Activated naive CD4-positive, alpha-beta T cell (primary cell): Measurements from ENCODE around the gene OR51G2.
"Not testable (repeated sequence)": the region's sequence is repeated elsewhere in the genome, so short reads cannot be mapped to it uniquely, and the experiment has no call there.

Experiments
- DNase-seq, 4 experiments: peaks; one replicate each; lab custom pipeline; 2025; lab: John Stamatoyannopoulos, UW

The OR51G2 gene, protein sequence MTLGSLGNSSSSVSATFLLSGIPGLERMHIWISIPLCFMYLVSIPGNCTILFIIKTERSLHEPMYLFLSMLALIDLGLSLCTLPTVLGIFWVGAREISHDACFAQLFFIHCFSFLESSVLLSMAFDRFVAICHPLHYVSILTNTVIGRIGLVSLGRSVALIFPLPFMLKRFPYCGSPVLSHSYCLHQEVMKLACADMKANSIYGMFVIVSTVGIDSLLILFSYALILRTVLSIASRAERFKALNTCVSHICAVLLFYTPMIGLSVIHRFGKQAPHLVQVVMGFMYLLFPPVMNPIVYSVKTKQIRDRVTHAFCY

DNA sequence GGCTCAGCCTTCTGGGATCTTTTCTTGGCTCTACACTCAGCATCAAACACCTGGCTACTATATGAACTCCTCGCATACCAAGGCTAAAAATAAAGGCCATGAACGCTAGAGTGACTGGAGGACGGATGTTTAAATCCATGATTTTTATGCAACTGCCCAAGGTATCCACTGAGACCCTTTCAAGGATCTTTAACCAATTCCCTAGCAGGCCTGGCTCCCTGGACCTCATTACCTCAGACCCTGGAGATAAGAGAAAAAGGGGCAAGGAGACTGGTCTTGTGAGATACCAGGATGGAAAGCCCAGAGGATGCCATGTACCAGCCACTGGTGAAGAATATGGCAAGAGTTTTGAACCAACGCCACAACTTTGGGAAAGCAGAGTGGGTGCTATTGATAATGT, at the start of gene OR51G2:
TSS of gene OR51G2 (minus strand) at position 101 of the 400 bp plus-strand sequence. CDS start 3,687 bp downstream, outside the sequence.
- no peak for DNase-seq

DNA sequence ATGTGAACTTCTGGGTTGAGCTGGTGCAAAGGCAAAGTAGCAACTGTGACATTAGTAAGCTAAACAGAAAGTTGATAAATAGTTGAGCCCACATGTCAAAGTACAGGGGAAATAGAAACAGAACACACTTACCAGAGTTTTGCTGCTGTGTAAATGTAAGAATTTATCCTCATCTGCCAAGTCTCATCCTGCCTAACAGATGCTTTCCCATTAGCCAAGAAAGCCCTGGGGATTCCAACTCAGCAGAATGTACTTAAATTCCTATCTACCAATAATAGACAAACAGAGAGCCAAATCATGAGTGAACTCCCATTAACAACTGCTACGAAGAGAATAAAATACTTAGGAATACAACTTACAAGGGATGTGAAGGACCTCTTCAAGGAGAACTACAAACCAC, 43.7 kb upstream of the OR51G2 start:
- DNase-seq, result no peak

DNA sequence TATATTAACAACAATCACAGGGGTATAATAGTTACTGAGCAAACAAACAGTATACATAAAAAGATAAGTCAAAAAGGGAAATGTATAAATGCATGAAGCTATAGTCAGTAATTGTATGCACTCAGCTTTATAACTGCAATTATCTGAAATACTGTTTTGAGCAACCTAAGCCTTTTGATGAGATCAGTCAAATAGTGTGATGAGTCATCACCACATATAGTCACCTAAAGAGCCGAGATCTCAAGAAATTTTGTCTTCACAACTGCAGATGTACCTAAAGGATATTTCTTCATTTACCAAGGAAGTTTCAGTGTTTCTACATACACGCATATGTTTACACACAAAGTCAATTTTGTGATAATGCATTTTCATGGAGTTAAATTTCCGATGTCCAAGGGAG, 41.7 kb upstream of the OR51G2 start:
- no peak for DNase-seq

DNA sequence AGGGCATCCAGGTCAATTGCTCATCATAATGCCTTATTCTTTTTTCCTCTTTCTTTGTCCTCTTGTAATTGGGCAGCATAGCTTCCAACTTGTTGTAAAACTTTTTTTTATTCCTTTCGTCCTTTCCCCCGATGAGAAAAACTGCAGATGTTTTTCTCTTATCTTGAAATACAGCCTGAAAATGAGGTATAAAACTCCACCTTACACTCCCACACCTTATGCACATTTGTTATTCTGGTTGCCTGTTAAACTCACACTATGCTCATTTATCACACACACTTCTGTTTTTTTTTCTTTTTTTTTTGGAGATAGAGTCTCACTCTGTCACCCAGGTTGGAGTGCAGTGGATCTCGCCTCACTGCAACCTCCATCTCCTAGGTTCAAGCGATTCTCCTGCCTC, 38.2 kb upstream of the OR51G2 start:
- DNase-seq, result no peak

DNA sequence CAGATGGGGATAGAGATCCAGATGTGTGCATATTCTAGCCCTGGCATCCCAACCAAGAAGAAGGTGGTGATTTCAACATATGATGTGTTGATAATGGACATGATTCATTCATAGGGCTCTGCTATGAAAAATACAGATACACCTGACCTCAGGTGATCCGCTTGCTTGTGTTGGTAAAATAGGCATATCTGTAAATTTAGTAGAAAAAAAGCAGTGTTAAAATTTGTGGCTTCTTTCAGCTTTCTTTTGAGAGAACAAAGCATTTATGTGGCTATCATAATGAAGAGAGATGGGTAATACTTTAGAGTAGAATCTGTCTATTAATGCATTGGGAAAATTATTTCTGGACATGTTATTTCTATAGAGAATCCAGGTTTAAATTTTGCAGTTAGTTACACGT, 36.5 kb upstream of the OR51G2 start, which contains the start of gene OR51A2:
TSS of gene OR51A2 (minus strand) at position 101 of the 400 bp plus-strand sequence. CDS start at position 101, 0 bp downstream.
- not testable (repeated sequence) for DNase-seq

DNA sequence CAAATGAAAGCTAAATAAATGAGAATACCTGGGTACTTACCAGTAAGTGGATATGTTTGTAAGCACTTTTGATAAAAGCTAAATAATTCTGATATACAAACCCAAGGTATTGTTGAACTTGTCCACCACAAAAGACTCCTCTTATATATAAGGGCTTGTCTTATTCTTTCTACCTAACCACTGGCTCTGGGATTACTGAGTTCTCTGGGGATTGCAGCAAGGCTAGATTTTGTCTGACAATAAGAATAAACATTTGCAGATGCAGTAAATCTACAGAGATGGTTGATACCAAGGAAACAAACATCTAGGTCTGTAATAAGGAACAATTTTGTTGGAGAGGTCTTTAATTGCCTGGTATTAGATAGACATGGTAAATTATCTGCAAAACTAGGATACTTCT, 28.4 kb upstream of the OR51G2 start, which contains the start of gene OR51A4:
TSS of gene OR51A4 (minus strand) at position 101 of the 400 bp plus-strand sequence. CDS start 505 bp downstream, outside the sequence.
- no peak for DNase-seq

DNA sequence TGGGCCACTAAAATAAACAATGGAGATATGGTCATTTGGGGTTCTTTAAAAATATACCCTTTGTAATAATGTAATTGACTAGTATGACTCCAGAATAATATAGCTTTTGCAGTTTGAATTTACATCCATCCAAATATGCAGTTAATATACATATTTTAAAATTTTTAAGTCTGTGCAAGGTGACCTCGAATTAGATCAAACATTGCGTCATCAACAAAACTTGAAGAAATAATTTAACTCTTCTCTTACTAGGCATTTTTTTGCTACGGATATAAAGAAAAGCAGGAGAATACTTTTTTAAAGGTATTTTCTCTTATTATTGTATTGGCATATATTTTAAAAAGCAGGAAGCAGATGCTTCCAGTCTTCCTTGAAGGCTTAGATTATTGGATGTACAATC, 17.6 kb upstream of the OR51G2 start:
- no peak for DNase-seq

DNA sequence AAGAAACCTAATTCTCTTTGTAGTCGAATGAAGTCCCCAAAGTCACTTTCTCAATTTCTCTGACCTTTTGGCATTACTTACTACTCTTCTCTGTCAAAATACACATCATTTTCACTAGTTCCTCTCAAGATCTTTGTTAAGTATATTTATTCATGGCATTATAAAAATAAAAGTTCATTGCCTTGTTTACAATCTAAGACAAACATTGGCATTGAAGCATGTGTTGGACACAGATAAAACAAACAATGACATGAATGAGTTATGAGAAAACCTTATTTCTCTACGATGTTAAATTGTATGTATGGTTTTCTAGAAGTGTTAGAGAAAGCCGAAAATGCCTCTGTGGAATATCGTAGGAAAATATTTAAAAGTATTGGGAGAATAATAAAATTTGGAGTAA, 13.6 kb upstream of the OR51G2 start:
- no peak for DNase-seq

DNA sequence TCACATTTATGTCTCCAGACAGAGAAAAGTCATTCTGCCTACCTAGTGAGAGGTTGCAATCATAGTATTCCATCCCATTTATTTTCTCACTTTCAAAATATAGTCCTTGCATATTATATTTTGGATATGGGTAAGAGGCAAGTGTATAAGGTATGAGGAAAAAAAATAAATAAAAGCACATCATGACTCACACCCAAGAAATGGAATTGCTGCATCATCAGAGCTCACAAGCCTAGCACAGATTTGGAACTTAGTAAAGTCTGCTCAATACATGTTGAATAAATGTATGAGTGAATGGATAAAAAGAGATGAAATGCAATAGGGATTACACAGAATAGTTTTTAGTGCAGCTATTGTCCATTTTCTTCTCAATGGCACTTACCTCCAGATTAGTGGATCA, 7.5 kb upstream of the OR51G2 start:
- DNase-seq, result no peak

DNA sequence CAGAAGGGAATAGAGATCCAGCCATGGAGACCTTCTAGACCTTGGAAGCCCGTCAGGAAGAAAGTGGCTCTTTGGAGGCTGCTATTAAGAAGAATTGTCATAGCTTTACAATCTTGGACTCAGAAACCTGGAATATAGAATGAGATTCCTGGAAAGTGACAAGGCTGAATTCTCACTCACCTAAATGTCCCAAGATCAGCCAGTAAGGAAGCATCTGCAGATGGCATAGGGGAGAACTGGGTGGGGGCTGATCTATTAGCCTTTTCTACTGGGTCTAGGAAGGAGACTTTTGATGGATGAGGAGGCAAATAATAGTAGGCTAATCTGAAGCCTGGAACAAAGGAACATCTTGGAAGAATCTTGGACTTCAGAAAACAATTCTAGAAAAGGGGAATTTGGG, 5.1 kb upstream of the OR51G2 start, which contains the start of gene OR51G1:
TSS of gene OR51G1 (minus strand) at position 101 of the 400 bp plus-strand sequence. CDS start at position 101, 0 bp downstream.
- DNase-seq, result no peak

DNA sequence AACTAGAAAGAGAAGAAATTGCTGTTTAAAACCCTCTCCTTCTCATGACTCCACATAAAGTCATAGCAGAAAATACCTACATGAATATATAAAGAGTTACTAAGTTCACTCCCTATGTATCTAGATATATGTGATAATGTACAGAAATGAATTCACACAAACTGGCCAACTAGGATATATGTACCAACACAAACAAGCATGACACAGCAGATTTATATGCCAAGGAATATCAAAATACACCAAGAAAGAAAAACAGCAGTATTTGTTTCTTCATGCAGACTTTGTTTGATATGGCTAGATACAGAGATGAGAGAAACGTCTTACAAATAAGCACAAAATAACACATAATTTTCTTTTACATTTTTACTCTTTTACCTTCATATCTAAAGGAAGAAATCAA, 3.2 kb upstream of the OR51G2 start:
- DNase-seq, result no peak

DNA sequence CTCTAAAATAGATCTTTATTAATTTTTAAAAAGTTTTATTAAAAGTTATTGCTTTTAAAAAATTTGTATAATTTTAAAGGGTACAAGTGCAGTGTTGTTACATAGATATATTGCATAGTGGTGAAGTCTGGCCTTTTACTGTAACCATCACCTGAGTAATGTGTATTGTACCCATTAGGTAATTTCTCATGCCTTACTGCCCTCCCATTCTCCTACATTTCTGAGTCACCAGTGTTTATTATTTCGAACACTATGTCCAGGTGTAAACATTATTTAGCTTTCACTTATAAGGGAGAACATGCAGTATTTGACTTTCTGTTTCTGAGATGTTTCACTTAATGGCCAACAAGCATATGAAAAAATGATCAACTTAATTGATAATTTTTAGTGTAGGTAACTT, 2.6 kb upstream of the OR51G2 start:
- no peak for DNase-seq

DNA sequence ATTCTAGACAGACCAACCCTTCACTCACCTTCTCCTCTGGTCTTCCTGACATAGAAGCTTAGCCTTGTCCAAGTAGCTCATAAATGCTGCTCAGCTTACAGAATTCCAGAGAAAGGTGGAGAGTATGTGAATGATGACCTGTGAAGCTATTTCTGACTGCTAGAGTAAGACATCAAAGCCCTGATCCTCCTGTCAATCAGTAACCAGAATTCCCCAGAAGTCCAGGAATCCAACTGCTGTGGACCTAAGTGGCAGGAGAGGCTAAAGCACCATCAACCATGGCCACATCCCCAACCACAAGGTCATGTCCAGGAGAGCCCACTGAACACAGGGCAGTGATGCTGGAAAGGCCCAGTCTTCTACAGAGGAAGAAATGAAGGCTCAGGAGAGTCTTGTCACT, 2.6 kb downstream of the OR51G2 start:
- no peak for DNase-seq

DNA sequence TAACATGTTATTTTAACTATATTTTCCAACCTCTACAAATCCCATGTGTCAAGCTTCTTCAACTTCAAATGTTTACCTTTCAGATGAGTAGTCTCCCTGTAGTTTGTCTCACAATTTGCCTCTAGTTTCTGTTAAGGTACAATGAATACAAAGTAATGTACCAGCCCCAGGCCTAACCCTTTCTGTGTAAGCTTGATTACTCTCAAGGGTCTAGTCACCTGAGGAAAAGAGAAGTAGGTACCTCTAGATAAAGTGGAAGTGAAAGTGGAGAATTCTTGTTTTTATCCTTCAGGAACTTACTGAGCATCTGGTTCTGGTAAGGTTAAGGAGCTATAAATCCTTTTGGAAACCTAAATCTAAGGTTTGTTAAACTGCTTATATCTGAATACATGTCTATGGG, 15.7 kb downstream of the OR51G2 start, which contains the start of gene OR51A7:
TSS of gene OR51A7 (plus strand) at position 300 of the 400 bp plus-strand sequence. CDS start 3,587 bp downstream, outside the sequence.
- DNase-seq, result no peak

DNA sequence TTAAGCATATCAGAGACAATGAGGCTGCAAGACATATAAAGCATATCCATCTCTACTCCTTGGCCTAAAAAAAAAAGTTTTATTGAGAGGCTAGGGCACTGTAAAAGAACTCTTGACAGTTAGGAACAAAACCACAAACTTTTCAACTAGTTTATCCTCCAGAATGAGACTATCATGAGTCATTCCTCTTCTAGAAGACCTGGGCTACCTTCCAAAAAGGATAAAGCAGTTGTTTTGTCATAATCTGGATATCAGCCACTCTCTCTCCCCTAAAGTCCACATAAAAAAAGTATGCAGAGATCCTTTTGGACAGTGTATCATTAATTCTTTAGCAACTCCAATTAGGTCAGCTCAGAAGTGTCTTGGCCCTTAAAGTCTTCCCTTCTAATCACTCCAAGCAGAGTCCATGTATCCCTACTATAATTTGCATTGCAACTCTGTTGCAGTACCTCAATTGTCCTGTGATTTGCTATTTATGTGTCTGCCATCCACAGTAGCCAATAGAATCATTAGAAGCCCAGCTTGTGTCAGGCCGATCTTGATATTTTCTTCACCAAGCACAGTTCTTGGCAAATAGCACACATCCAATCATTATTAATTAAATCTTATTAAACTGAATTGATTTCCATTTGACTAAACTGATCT, 27.0 kb downstream of the OR51G2 start:
- DNase-seq, result no peak

DNA sequence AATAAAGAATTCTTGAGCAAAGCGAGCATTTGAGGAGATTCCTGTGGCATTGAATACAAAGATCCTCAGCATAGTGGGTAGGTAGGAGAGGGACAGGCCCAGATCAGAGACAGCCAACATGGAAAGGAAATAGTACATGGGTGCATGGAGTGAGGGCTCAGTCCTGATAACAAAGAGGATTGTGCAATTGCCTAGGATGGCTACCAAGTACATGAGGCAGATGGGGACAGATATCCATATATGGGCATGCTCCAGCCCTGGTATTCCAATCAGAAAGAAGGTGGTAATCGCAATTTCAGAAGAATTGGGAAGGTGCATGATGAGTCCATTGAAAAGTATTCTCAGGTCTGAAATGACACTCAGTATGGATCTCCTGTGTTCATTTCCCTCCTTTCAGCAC, 28.9 kb downstream of the OR51G2 start:
- DNase-seq, result no peak

DNA sequence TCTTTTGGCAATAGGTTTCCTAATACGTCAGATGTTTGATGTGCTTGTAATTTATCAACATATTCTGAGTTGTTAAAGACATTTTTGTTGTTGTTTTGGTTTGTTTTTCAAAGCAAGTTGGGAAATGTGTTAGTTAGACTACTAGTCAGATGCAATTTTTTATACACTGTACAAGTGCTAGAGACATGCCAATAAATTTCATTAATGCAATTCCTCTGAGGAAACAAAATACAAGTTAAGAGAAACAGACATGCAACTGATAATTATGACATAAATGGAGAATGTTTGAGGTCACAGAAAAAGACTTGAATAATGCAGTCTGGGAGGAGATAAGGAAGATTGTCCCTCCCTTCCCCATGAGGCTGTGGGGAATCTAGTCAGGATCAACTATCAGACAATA, 31.6 kb downstream of the OR51G2 start:
- DNase-seq, result no peak

DNA sequence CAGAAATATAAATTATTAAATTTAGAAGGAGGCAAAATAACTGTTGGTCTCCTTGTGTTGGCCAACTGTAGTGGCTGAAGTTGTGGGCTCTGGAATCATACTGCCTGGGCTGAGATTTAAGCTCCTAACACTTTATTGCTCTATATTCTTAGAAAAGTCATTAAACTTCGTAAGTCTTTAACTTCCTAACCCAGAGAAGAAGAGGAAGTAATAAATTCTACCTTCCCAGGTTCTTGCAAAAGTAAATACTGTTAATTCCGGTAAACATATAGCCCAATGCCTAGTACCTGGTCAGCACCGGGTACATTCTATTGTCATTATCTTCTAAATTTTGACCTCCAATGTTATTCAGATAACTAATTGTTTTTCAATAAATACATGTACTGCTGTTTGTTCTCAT, 33.0 kb downstream of the OR51G2 start:
- no peak for DNase-seq

DNA sequence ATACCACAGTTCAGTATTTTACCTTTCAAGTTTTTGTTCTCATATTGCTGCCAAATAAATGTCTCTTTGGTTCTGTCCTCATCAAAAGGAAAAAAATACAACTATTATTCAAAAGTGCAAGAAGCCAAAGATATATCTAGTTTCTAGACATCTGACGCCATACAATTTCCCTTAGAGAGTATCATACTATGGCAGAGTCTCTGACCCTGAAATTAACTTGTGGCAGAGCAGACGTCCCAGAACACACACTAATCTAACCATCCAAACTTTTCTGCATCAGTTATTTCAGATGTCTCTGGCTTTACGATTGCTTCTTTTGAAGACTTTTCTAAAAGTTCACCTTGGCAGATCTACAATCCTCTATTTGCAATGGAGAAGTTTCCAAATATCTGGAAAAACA, 34.8 kb downstream of the OR51G2 start:
- DNase-seq, result no peak

DNA sequence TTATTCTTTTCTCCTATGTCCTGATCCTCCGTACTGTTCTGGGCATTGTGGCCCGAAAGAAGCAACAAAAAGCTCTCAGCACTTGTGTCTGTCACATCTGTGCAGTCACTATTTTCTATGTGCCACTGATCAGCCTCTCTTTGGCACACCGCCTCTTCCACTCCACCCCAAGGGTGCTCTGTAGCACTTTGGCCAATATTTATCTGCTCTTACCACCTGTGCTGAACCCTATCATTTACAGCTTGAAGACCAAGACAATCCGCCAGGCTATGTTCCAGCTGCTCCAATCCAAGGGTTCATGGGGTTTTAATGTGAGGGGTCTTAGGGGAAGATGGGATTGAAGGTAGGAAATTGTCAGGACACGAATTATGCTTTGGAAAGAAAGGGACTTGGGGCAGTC, 36.6 kb downstream of the OR51G2 start:
- DNase-seq, result no peak

DNA sequence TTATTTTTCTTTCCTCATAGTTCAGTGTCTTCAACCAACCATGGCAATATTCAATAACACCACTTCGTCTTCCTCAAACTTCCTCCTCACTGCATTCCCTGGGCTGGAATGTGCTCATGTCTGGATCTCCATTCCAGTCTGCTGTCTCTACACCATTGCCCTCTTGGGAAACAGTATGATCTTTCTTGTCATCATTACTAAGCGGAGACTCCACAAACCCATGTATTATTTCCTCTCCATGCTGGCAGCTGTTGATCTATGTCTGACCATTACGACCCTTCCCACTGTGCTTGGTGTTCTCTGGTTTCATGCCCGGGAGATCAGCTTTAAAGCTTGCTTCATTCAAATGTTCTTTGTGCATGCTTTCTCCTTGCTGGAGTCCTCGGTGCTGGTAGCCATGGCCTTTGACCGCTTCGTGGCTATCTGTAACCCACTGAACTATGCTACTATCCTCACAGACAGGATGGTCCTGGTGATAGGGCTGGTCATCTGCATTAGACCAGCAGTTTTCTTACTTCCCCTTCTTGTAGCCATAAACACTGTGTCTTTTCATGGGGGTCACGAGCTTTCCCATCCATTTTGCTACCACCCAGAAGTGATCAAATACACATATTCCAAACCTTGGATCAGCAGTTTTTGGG, 37.2 kb downstream of the OR51G2 start, which contains the start of gene OR51T1:
TSS of gene OR51T1 (plus strand) at position 41 of the 641 bp plus-strand sequence. CDS start at position 41, 0 bp downstream.
- DNase-seq, result no peak

DNA sequence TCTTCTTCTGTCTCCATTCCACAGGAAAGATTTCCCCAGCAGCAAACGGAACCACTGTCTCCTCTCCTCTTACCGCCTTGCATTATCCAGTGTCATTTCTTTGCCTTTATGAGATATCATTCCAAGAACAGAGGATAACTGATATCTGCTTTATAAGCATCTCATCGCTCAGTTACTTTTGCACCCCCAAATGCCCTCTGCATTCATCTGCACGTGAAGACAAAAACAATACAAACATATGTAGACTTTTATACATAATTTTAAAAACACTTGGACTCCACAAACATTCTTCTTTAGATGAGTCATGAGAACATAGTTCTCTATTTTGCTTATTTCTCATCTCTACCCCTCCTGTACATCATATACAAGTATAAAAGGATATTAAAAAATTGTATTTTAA, 38.0 kb downstream of the OR51G2 start:
- no peak for DNase-seq

DNA sequence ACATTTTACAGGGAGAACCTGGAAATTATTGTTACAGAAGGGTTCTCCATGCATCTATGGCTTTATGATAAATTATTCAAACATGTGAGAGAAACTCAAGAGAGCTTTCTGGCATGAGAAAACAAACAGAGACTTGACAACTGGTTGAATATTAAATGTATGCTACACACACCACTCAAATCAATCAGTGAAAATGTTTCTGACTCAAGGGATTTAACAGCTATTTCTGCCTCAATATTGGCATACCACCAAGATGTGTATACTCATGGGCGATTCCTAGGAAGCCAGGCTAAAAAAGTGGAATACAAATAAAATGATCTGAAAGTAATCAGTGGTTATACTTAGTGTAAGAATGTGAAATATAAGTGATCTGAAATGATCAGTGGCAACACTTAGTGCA, 53.3 kb downstream of the OR51G2 start:
- no peak for DNase-seq
